GM12891 (cell line): ENCODE data around the gene SOAT2.

Experiments used
- PAX5 ChIP-seq: IDR thresholded peaks from 2 replicates; pipeline ENCODE4 v1.6.1; 2011; ENCODE audit warnings: low read length, moderate library complexity, mild to moderate bottlenecking; ENCODE audit not compliant: insufficient read depth, severe bottlenecking
- POLR2A ChIP-seq: IDR thresholded peaks from 2 replicates; pipeline ENCODE4 v1.6.1; 2011; ENCODE audit warnings: low read depth, low read length, control low read depth
- POLR2AphosphoS5 ChIP-seq: IDR thresholded peaks from 2 replicates; pipeline ENCODE4 v1.6.1; 2011; ENCODE audit warnings: low read depth, low read length, control low read depth
- POU2F2 ChIP-seq: IDR thresholded peaks from 2 replicates; pipeline ENCODE4 v1.6.1; 2011; ENCODE audit warnings: low read depth, mild to moderate bottlenecking, control low read depth, low read length, moderate library complexity
- SPI1 ChIP-seq: IDR thresholded peaks from 2 replicates; pipeline ENCODE4 v1.6.1; 2011; ENCODE audit warnings: low read depth, low read length, control low read depth
- TAF1 ChIP-seq: IDR thresholded peaks from 2 replicates; pipeline ENCODE4 v1.6.1; 2011; ENCODE audit warnings: low read depth, low read length, control low read depth

GRCh38 chr12:53096089-53096741, 7.1 kb upstream of the SOAT2 start:
- TF ChIP-seq POLR2A (no peak), POLR2AphosphoS5 (no peak), TAF1 (no peak), SPI1 (no peak), PAX5 (no peak), POU2F2 (no peak)
